Thyroid gland (tissue), 4 donors: ENCODE measurements around the gene MYOF. TPM values are rescaled to one million over a fixed set of nuclear protein-coding genes. Genes with fewer than 3 reads are reported as not detected.

Experiments
- DNase-seq, 2 donors: peaks; one replicate each; pipeline ENCODE4 v3.0.0-alpha.2; 2019
- H3K27ac ChIP-seq, 3 donors: fragments of 200-600 bp; sonication (generic); 1 replicate in 2 of 3; 2 replicates in 1 of 3; pipeline ENCODE4 v1.5.1; 2016 to 2019; ENCODE audit warnings: mild to moderate bottlenecking in 1 of 3, moderate library complexity in 1 of 3
- H3K27me3 ChIP-seq: fragments of 200-600 bp; sonication (generic); one replicate; pipeline ENCODE4 v1.5.1; 2019
- H3K36me3 ChIP-seq, 2 donors: fragments of 200-600 bp; sonication (generic); one replicate each; pipeline ENCODE4 v1.5.1; 2016 to 2019
- H3K4me1 ChIP-seq, 2 donors: fragments of 200-600 bp; sonication (generic); one replicate each; pipeline ENCODE4 v1.5.1; 2017 to 2019
- H3K4me3 ChIP-seq, 3 donors: fragments of 200-600 bp; sonication (generic); replicated peaks in 1 of 3; 1 replicate in 2 of 3; 2 replicates in 1 of 3; pipeline ENCODE4 v1.5.1; 2016; ENCODE audit warnings: mild to moderate bottlenecking in 1 of 3
- H3K9me3 ChIP-seq: fragments of 200-600 bp; sonication (generic); one replicate; pipeline ENCODE4 v1.5.1; 2017
- CTCF ChIP-seq, 6 experiments: fragments of 200-600 bp in 3 of 6; fragments of 450-650 bp in 3 of 6; sonication (generic) in 3 of 6; IDR thresholded peaks; one replicate each; pipeline ENCODE4 v1.5.1; 2016 to 2019; ENCODE audit warnings: antibody characterized with exemption in 6 of 6, mild to moderate bottlenecking in 2 of 6, inconsistent platforms in 1 of 6, moderate library complexity in 1 of 6
- POLR2A ChIP-seq, 2 donors: fragments of 450-650 bp; IDR thresholded peaks; one replicate each; pipeline ENCODE4 v1.6.1; 2017; ENCODE audit warnings: antibody characterized with exemption in 2 of 2, mild to moderate bottlenecking in 2 of 2, moderate library complexity in 1 of 2
- WGBS, 2 donors: methylation state at CpG; one replicate each; pipeline ENCODE4 v1.1.5; 2017; 5-methylcytosine and 5-hydroxymethylcytosine counted together
- intact Hi-C: fragments of 100-400 bp; cut with DNase I; formaldehyde crosslinking; loops from one replicate; pipeline ENCODE4 v1.15.1; 2023
- total RNA-seq, 4 donors: library from RNA; depleted of rRNA; stranded (reverse); fragments of >200 nt; gene quantifications; one replicate each; pipeline ENCODE4 v1.2.3, GENCODE V29; 2016

Gene MYOF
- total RNA-seq, 4 donors from 2014 or later = 72.3 to 210 (median 118) TPM

- no peaks in the 10 kb centered on the region for H3K27me3 ChIP-seq
- DNase-seq = no peak
- intact Hi-C loops = no loop called here
- no peak for TF ChIP-seq POLR2A (IDR thresholded peaks at IDR 0.05)
- no peak for TF ChIP-seq CTCF (IDR thresholded peaks at IDR 0.05)
- H3K9me3 ChIP-seq = no peaks in the 10 kb centered on the region
- peaks cover 51 to 88% of the 10 kb centered on the region in 2 donors for H3K4me1 ChIP-seq
- WGBS, 2 donors = 58 to 59% methylated on average over 9 of the region's 9 CpGs
- peak overlapping the region; percentile 92 to 95 (median 93) for H3K27ac ChIP-seq
- H3K36me3 ChIP-seq = no peaks in the 10 kb centered on the region
- H3K4me3 ChIP-seq = no peak overlapping the region
These were observed 19.3 kb downstream of the MYOF start for GRCh38 chr10:93462881-93463280.

GRCh38 chr10:93462371-93462770 is 19.8 kb downstream of the MYOF start:
- Histone ChIP-seq H3K4me3 (no peak overlapping the region), H3K36me3 (no peaks in the 10 kb centered on the region), H3K4me1 (peaks cover 53 to 93% of the 10 kb centered on the region in 2 donors), H3K27ac (peak overlapping the region; percentile 92 to 95 (median 93)), H3K27me3 (no peaks in the 10 kb centered on the region), H3K9me3 (no peaks in the 10 kb centered on the region)
- 39 to 43% methylated on average over 2 of the region's 2 CpGs for WGBS, 2 donors
- TF ChIP-seq CTCF (IDR thresholded peaks at IDR 0.05) (no peak), POLR2A (IDR thresholded peaks at IDR 0.05) (no peak)
- intact Hi-C loops = no loop called here
- no peak for DNase-seq

- peak; percentile 75 to 80 for DNase-seq
- Histone ChIP-seq H3K27ac (peak overlapping the region; percentile 92 to 95 (median 93)), H3K36me3 (no peaks in the 10 kb centered on the region), H3K9me3 (no peaks in the 10 kb centered on the region), H3K4me1 (peaks cover 51 to 90% of the 10 kb centered on the region in 2 donors), H3K27me3 (no peaks in the 10 kb centered on the region), H3K4me3 (no peak overlapping the region)
- 83 to 95% methylated on average over 1 of the region's 1 CpG for WGBS, 2 donors
- intact Hi-C loops = no loop called here
- no peak for TF ChIP-seq CTCF (IDR thresholded peaks at IDR 0.05)
- no peak for TF ChIP-seq POLR2A (IDR thresholded peaks at IDR 0.05)
These were observed 20.3 kb downstream of the MYOF start for GRCh38 chr10:93461807-93462178.

GRCh38 chr10:93461109-93461806 is 20.9 kb downstream of the MYOF start:
- no peak for TF ChIP-seq POLR2A (IDR thresholded peaks at IDR 0.05)
- TF ChIP-seq CTCF (IDR thresholded peaks at IDR 0.05) = no peak
- WGBS, 2 donors = 33 to 46% methylated on average over 4 of the region's 4 CpGs
- Histone ChIP-seq H3K27me3 (no peaks in the 10 kb centered on the region), H3K36me3 (no peaks in the 10 kb centered on the region), H3K27ac (peak overlapping the region; percentile 92 to 95 (median 93)), H3K4me1 (peaks cover 45 to 85% of the 10 kb centered on the region in 2 donors), H3K9me3 (no peaks in the 10 kb centered on the region), H3K4me3 (no peak overlapping the region)
- peak; percentile 72 to 73 for DNase-seq
- intact Hi-C loops = no loop called here

GRCh38 chr10:93459466-93459865 is 22.7 kb downstream of the MYOF start:
- Histone ChIP-seq H3K4me1 (peaks cover 28 to 72% of the 10 kb centered on the region in 2 donors), H3K27me3 (no peaks in the 10 kb centered on the region)
- 62 to 72% methylated on average over 3 of the region's 3 CpGs for WGBS, 2 donors

More at GRCh38 chr10:93459466-93459865, 22.7 kb downstream of the MYOF start:
- H3K27ac ChIP-seq = peak overlapping the region; percentile 92 to 99 (median 95)
- intact Hi-C loops = no loop called here
- H3K4me3 ChIP-seq = no peak overlapping the region
- DNase-seq = no peak
- H3K9me3 ChIP-seq = no peaks in the 10 kb centered on the region
- no peaks in the 10 kb centered on the region for H3K36me3 ChIP-seq
- TF ChIP-seq POLR2A (IDR thresholded peaks at IDR 0.05) (no peak), CTCF (IDR thresholded peaks at IDR 0.05) (no peak)
